GM23338 (cell line): ENCODE data around the gene C10orf53. TPM values are rescaled to one million over a fixed set of nuclear protein-coding genes. Genes with fewer than 3 reads are reported as not detected.

ENCODE experiments used
- ATAC-seq: fragments of 200-7000 bp; cut with Tn5 transposase; 3 replicates; pipeline ENCODE4 v1.9.1; 2020
- DNase-seq: peaks from one replicate; pipeline ENCODE4 v3.0.0-alpha.2; 2015; ENCODE audit warnings: low spot score
- H2AFZ ChIP-seq: fragments of 200-600 bp; sonication (generic); 2 replicates; pipeline ENCODE4 v1.8.0; 2016; ENCODE audit warnings: antibody characterized with exemption, mild to moderate bottlenecking, moderate library complexity
- H3F3A ChIP-seq: fragments of 200-600 bp; sonication (generic); replicated peaks from 2 replicates; pipeline ENCODE4 v1.8.0; 2017; ENCODE audit warnings: antibody characterized with exemption, mixed run types, low read depth
- H3K27ac ChIP-seq: fragments of 200-600 bp; sonication (generic); 2 replicates; pipeline ENCODE4 v1.6.1; 2016; ENCODE audit warnings: low read depth
- H3K27me3 ChIP-seq: fragments of 200-600 bp; sonication (generic); 2 replicates; pipeline ENCODE4 v1.8.0; 2016; ENCODE audit warnings: mild to moderate bottlenecking, mixed run types, moderate library complexity; ENCODE audit not compliant: insufficient read depth
- H3K36me3 ChIP-seq: fragments of 200-600 bp; sonication (generic); 2 replicates; pipeline ENCODE4 v1.8.0; 2016; ENCODE audit warnings: mild to moderate bottlenecking; ENCODE audit not compliant: insufficient read depth
- H3K4me1 ChIP-seq: fragments of 200-600 bp; sonication (generic); 2 replicates; pipeline ENCODE4 v1.8.0; 2016; ENCODE audit warnings: mild to moderate bottlenecking, moderate library complexity; ENCODE audit not compliant: insufficient read depth
- H3K4me2 ChIP-seq: fragments of 200-600 bp; sonication (generic); 2 replicates; pipeline ENCODE4 v1.7.1; 2017; ENCODE audit warnings: mixed run types
- H3K4me3 ChIP-seq: fragments of 200-600 bp; sonication (generic); 2 replicates; pipeline ENCODE4 v1.6.1; 2016; ENCODE audit warnings: mixed run types
- H3K79me2 ChIP-seq: fragments of 200-600 bp; sonication (generic); replicated peaks from 2 replicates; pipeline ENCODE4 v1.8.0; 2017; ENCODE audit warnings: mild to moderate bottlenecking; ENCODE audit not compliant: insufficient read depth
- H3K9me2 ChIP-seq: fragments of 200-600 bp; sonication (generic); 2 replicates; pipeline ENCODE4 v1.8.0; 2017; ENCODE audit not compliant: insufficient read depth
- H4K20me1 ChIP-seq: fragments of 200-600 bp; sonication (generic); replicated peaks from 2 replicates; pipeline ENCODE4 v1.8.0; 2017; ENCODE audit warnings: mild to moderate bottlenecking; ENCODE audit not compliant: insufficient read depth
- H3K27ac Mint-ChIP-seq: 2 replicates; pipeline ENCODE4 v1.8.0; 2020; ENCODE audit warnings: inconsistent platforms, mild to moderate bottlenecking, moderate library complexity, mixed read lengths
- H3K27me3 Mint-ChIP-seq: 3 replicates; pipeline ENCODE4 v1.8.0; 2022; ENCODE audit warnings: low read depth, mild to moderate bottlenecking, moderate library complexity, mixed read lengths, inconsistent platforms; ENCODE audit not compliant: insufficient read depth, poor library complexity
- H3K36me3 Mint-ChIP-seq: 3 replicates; pipeline ENCODE4 v1.8.0; 2021; ENCODE audit warnings: low read depth, mild to moderate bottlenecking, inconsistent platforms, moderate library complexity, mixed read lengths
- H3K4me1 Mint-ChIP-seq: 3 replicates; pipeline ENCODE4 v1.8.0; 2020; ENCODE audit warnings: mild to moderate bottlenecking, inconsistent platforms, mixed read lengths
- H3K4me3 Mint-ChIP-seq: 3 replicates; pipeline ENCODE4 v1.8.0; 2021; ENCODE audit warnings: moderate library complexity, mild to moderate bottlenecking, inconsistent platforms, mixed read lengths
- H3K9me3 Mint-ChIP-seq: 3 replicates; pipeline ENCODE4 v1.8.0; 2020; ENCODE audit warnings: moderate library complexity, mild to moderate bottlenecking, inconsistent platforms, mixed read lengths
- CREB1 ChIP-seq: fragments of 250-450 bp; sonication (Bioruptor Pico); IDR thresholded peaks from 2 replicates; pipeline ENCODE4 v1.5.0; 2020; ENCODE audit warnings: low read depth, mild to moderate bottlenecking, moderate library complexity
- EZH2 ChIP-seq: fragments of 200-600 bp; sonication (generic); IDR thresholded peaks from one replicate; pipeline ENCODE4 v1.8.0; 2017; ENCODE audit warnings: antibody characterized with exemption, mild to moderate bottlenecking, low read depth; ENCODE audit not compliant: unreplicated experiment
- EZH2phosphoT487 ChIP-seq: fragments of 200-600 bp; sonication (generic); IDR thresholded peaks from one replicate; pipeline ENCODE4 v1.8.1; 2018; ENCODE audit warnings: antibody characterized with exemption; ENCODE audit not compliant: unreplicated experiment
- JUNB ChIP-seq: IDR thresholded peaks from one replicate; pipeline ENCODE4 v1.6.1; 2016; ENCODE audit warnings: antibody characterized with exemption; ENCODE audit not compliant: unreplicated experiment
- NANOG ChIP-seq: IDR thresholded peaks from 2 replicates; pipeline ENCODE4 v1.6.1; 2016; ENCODE audit warnings: antibody characterized with exemption, borderline replicate concordance
- POLR2AphosphoS5 ChIP-seq: IDR thresholded peaks from 2 replicates; pipeline ENCODE4 v1.6.1; 2016; ENCODE audit warnings: antibody characterized with exemption, low read depth
- STAT1 ChIP-seq: IDR thresholded peaks from one replicate; pipeline ENCODE4 v1.6.1; 2016; ENCODE audit warnings: antibody characterized with exemption; ENCODE audit not compliant: unreplicated experiment
- ZNF114 ChIP-seq: fragments of 250-450 bp; sonication (Bioruptor Pico); IDR thresholded peaks from 2 replicates; pipeline ENCODE4 v1.5.0; 2020; ENCODE audit warnings: mild to moderate bottlenecking, moderate library complexity
- ZNF331 ChIP-seq: fragments of 250-450 bp; sonication (Bioruptor Pico); IDR thresholded peaks from 2 replicates; pipeline ENCODE4 v1.5.0; 2020; ENCODE audit warnings: low read depth, mild to moderate bottlenecking, moderate library complexity
- polyA plus RNA-seq: library from polyadenylated mRNA; unstranded; fragments of >200 nt; fragmentation: Nextera tagmentation; extraction: Ambion mirVana; gene quantifications from 2 replicates; pipeline ENCODE4 v1.2.1, GENCODE V29; 2016
- total RNA-seq: library from RNA; depleted of rRNA; stranded (reverse); fragments of >200 nt; shearing (Covaris generic); gene quantifications from 2 replicates; pipeline ENCODE4 v1.2.3, GENCODE V29; 2014
- TF ChIP-seq, protein P1 (sequence below): IDR thresholded peaks from one replicate; pipeline ENCODE4 v1.6.1; 2018; ENCODE audit warnings: antibody characterized with exemption; ENCODE audit not compliant: unreplicated experiment
- TF ChIP-seq, protein P2 (sequence below), 2 experiments: fragments of 200-600 bp in 1 of 2; sonication (generic) in 1 of 2; conservative IDR thresholded peaks; 2 replicates each; pipeline versions ENCODE4 v1.5.1 to v1.6.1; 2016 to 2017; ENCODE audit warnings: antibody characterized with exemption in 2 of 2, low read depth in 2 of 2, mild to moderate bottlenecking in 2 of 2, moderate library complexity in 1 of 2
- TF ChIP-seq, protein P3 (sequence below): IDR thresholded peaks from 2 replicates; pipeline ENCODE4 v1.6.1; 2016; ENCODE audit warnings: antibody characterized with exemption
- TF ChIP-seq, protein P4 (sequence below): fragments of 250-450 bp; sonication (Bioruptor Pico); IDR thresholded peaks from 2 replicates; pipeline ENCODE4 v1.5.0; 2020; ENCODE audit warnings: mild to moderate bottlenecking, moderate library complexity

The C10orf53 gene
- total and polyA plus RNA-seq, 2 experiments from 2014 or later: not detected

DNA sequence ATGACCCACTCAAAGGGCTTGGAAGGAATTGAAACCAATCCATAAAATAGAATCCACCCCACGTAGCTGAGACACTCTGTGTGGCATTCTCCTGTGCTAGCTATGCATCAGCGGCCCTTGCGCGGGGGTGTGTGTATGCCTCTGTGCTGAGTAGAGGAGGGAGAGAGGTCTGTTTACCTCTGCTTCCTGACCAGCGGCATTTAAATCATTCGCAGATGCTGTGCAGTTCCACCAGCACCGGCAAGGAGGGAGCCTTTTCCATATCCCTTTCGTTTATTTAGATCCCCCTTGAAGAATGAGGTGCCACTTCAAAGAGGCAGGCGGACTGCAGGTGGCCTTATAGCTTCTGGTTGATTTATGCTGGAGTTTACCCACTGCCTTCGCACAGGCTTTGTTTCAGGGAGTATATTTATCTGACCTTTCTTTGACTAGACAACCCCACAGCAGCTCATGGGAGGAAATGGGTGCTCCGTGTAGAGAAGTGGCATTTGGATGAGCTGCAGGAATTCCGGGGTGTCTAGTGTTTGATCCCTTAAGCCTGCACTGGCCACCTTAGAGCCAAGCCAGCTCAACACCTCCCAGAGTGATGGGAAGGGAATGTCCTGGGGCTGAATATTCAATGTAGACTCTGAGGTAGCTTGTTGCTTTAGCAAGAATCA is 11.4 kb downstream of the C10orf53 start:
- ATAC-seq: peak; percentile 55
- Mint-ChIP-seq H3K9me3 (peaks cover 43% of the 10 kb centered on the region), H3K36me3 (peaks cover 20% of the 10 kb centered on the region; the same call in 2 of the 3 replicates), H3K27ac (no peak overlapping the region), H3K4me3 (peak overlapping the region; percentile 57), H3K4me1 (peaks cover 53% of the 10 kb centered on the region), H3K27me3 (peaks cover 87% of the 10 kb centered on the region)
- Histone ChIP-seq H3K79me2 (no peaks in the 10 kb centered on the region), H3K9me2 (no peaks in the 10 kb centered on the region; the same call in 1 of the 2 replicates), H3K27me3 (peaks cover 94% of the 10 kb centered on the region), H3K4me1 (peaks cover 36% of the 10 kb centered on the region), H4K20me1 (no peaks in the 10 kb centered on the region; the same call in 1 of the 2 replicates), H3K27ac (no peak overlapping the region), H2AFZ (no peak overlapping the region), H3K4me3 (peak overlapping the region; percentile 43), H3K36me3 (no peaks in the 10 kb centered on the region), H3K4me2 (peak overlapping the region; percentile 74), H3F3A (no peaks in the 10 kb centered on the region; the same call in 1 of the 2 replicates)
- DNase-seq: peak; percentile 47
- TF ChIP-seq, protein P1, sequence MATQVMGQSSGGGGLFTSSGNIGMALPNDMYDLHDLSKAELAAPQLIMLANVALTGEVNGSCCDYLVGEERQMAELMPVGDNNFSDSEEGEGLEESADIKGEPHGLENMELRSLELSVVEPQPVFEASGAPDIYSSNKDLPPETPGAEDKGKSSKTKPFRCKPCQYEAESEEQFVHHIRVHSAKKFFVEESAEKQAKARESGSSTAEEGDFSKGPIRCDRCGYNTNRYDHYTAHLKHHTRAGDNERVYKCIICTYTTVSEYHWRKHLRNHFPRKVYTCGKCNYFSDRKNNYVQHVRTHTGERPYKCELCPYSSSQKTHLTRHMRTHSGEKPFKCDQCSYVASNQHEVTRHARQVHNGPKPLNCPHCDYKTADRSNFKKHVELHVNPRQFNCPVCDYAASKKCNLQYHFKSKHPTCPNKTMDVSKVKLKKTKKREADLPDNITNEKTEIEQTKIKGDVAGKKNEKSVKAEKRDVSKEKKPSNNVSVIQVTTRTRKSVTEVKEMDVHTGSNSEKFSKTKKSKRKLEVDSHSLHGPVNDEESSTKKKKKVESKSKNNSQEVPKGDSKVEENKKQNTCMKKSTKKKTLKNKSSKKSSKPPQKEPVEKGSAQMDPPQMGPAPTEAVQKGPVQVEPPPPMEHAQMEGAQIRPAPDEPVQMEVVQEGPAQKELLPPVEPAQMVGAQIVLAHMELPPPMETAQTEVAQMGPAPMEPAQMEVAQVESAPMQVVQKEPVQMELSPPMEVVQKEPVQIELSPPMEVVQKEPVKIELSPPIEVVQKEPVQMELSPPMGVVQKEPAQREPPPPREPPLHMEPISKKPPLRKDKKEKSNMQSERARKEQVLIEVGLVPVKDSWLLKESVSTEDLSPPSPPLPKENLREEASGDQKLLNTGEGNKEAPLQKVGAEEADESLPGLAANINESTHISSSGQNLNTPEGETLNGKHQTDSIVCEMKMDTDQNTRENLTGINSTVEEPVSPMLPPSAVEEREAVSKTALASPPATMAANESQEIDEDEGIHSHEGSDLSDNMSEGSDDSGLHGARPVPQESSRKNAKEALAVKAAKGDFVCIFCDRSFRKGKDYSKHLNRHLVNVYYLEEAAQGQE: no peak
- TF ChIP-seq ZNF331 (CRISPR knock-in tag): no peak
- no peak for TF ChIP-seq CREB1
- no peak for TF ChIP-seq ZNF114 (CRISPR knock-in tag)
- TF ChIP-seq STAT1: no peak
- TF ChIP-seq, protein P2, sequence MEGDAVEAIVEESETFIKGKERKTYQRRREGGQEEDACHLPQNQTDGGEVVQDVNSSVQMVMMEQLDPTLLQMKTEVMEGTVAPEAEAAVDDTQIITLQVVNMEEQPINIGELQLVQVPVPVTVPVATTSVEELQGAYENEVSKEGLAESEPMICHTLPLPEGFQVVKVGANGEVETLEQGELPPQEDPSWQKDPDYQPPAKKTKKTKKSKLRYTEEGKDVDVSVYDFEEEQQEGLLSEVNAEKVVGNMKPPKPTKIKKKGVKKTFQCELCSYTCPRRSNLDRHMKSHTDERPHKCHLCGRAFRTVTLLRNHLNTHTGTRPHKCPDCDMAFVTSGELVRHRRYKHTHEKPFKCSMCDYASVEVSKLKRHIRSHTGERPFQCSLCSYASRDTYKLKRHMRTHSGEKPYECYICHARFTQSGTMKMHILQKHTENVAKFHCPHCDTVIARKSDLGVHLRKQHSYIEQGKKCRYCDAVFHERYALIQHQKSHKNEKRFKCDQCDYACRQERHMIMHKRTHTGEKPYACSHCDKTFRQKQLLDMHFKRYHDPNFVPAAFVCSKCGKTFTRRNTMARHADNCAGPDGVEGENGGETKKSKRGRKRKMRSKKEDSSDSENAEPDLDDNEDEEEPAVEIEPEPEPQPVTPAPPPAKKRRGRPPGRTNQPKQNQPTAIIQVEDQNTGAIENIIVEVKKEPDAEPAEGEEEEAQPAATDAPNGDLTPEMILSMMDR (conservative IDR thresholded peaks at IDR 0.05; ENCODE audit: low read depth in 2 of 2): no peak
- TF ChIP-seq, protein P3, sequence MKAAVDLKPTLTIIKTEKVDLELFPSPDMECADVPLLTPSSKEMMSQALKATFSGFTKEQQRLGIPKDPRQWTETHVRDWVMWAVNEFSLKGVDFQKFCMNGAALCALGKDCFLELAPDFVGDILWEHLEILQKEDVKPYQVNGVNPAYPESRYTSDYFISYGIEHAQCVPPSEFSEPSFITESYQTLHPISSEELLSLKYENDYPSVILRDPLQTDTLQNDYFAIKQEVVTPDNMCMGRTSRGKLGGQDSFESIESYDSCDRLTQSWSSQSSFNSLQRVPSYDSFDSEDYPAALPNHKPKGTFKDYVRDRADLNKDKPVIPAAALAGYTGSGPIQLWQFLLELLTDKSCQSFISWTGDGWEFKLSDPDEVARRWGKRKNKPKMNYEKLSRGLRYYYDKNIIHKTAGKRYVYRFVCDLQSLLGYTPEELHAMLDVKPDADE: no peak
- no peak for TF ChIP-seq JUNB
- no peak for TF ChIP-seq POLR2AphosphoS5
- no peak for TF ChIP-seq NANOG
- TF ChIP-seq, protein P4, sequence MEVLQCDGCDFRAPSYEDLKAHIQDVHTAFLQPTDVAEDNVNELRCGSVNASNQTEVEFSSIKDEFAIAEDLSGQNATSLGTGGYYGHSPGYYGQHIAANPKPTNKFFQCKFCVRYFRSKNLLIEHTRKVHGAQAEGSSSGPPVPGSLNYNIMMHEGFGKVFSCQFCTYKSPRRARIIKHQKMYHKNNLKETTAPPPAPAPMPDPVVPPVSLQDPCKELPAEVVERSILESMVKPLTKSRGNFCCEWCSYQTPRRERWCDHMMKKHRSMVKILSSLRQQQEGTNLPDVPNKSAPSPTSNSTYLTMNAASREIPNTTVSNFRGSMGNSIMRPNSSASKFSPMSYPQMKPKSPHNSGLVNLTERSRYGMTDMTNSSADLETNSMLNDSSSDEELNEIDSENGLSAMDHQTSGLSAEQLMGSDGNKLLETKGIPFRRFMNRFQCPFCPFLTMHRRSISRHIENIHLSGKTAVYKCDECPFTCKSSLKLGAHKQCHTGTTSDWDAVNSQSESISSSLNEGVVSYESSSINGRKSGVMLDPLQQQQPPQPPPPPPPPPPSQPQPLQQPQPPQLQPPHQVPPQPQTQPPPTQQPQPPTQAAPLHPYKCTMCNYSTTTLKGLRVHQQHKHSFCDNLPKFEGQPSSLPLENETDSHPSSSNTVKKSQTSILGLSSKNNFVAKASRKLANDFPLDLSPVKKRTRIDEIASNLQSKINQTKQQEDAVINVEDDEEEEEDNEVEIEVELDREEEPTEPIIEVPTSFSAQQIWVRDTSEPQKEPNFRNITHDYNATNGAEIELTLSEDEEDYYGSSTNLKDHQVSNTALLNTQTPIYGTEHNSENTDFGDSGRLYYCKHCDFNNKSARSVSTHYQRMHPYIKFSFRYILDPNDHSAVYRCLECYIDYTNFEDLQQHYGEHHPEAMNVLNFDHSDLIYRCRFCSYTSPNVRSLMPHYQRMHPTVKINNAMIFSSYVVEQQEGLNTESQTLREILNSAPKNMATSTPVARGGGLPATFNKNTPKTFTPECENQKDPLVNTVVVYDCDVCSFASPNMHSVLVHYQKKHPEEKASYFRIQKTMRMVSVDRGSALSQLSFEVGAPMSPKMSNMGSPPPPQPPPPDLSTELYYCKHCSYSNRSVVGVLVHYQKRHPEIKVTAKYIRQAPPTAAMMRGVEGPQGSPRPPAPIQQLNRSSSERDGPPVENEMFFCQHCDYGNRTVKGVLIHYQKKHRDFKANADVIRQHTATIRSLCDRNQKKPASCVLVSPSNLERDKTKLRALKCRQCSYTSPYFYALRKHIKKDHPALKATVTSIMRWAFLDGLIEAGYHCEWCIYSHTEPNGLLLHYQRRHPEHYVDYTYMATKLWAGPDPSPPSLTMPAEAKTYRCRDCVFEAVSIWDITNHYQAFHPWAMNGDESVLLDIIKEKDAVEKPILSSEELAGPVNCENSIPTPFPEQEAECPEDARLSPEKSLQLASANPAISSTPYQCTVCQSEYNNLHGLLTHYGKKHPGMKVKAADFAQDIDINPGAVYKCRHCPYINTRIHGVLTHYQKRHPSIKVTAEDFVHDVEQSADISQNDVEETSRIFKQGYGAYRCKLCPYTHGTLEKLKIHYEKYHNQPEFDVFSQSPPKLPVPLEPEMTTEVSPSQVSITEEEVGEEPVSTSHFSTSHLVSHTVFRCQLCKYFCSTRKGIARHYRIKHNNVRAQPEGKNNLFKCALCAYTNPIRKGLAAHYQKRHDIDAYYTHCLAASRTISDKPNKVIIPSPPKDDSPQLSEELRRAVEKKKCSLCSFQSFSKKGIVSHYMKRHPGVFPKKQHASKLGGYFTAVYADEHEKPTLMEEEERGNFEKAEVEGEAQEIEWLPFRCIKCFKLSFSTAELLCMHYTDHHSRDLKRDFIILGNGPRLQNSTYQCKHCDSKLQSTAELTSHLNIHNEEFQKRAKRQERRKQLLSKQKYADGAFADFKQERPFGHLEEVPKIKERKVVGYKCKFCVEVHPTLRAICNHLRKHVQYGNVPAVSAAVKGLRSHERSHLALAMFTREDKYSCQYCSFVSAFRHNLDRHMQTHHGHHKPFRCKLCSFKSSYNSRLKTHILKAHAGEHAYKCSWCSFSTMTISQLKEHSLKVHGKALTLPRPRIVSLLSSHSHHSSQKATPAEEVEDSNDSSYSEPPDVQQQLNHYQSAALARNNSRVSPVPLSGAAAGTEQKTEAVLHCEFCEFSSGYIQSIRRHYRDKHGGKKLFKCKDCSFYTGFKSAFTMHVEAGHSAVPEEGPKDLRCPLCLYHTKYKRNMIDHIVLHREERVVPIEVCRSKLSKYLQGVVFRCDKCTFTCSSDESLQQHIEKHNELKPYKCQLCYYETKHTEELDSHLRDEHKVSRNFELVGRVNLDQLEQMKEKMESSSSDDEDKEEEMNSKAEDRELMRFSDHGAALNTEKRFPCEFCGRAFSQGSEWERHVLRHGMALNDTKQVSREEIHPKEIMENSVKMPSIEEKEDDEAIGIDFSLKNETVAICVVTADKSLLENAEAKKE (CRISPR knock-in tag): no peak
- TF ChIP-seq EZH2: no peak
- TF ChIP-seq EZH2phosphoT487: no peak
